ACC112 (cell line): ENCODE results near the gene EFNA2.

Experiments used
- H2AFZ ChIP-seq: fragments of 200-600 bp; sonication (generic); one replicate; pipeline ENCODE4 v1.6.0; 2017; ENCODE audit warnings: antibody characterized with exemption, low read length; ENCODE audit not compliant: unreplicated experiment
- H3K27ac ChIP-seq: fragments of 200-600 bp; sonication (generic); 2 replicates; pipeline ENCODE4 v1.5.1; 2014; ENCODE audit warnings: low read depth, mild to moderate bottlenecking, antibody characterized with exemption, low read length, moderate library complexity
- H3K27me3 ChIP-seq: fragments of 200-600 bp; sonication (generic); 2 replicates; pipeline ENCODE4 v1.6.1; 2014; ENCODE audit warnings: mild to moderate bottlenecking, antibody characterized with exemption, low read length, moderate library complexity, mixed read lengths; ENCODE audit not compliant: insufficient read depth
- H3K36me3 ChIP-seq: fragments of 200-600 bp; sonication (generic); 2 replicates; pipeline ENCODE4 v1.6.1; 2016; ENCODE audit warnings: mild to moderate bottlenecking, antibody characterized with exemption, low read length, moderate library complexity, mixed read lengths; ENCODE audit not compliant: insufficient read depth
- H3K4me1 ChIP-seq: fragments of 200-600 bp; sonication (generic); one replicate; pipeline ENCODE4 v1.6.1; 2016; ENCODE audit warnings: low read length, mixed read lengths; ENCODE audit not compliant: insufficient read depth, unreplicated experiment, control insufficient read depth
- H3K4me3 ChIP-seq: fragments of 200-600 bp; sonication (generic); 2 replicates; pipeline ENCODE4 v1.5.1; 2014; ENCODE audit warnings: mild to moderate bottlenecking, low read depth, low read length
- H3K79me2 ChIP-seq: fragments of 200-600 bp; sonication (generic); one replicate; pipeline ENCODE4 v1.6.0; 2016; ENCODE audit warnings: low read length; ENCODE audit not compliant: control insufficient read depth, unreplicated experiment, insufficient read depth

EFNA2 gene

DNA sequence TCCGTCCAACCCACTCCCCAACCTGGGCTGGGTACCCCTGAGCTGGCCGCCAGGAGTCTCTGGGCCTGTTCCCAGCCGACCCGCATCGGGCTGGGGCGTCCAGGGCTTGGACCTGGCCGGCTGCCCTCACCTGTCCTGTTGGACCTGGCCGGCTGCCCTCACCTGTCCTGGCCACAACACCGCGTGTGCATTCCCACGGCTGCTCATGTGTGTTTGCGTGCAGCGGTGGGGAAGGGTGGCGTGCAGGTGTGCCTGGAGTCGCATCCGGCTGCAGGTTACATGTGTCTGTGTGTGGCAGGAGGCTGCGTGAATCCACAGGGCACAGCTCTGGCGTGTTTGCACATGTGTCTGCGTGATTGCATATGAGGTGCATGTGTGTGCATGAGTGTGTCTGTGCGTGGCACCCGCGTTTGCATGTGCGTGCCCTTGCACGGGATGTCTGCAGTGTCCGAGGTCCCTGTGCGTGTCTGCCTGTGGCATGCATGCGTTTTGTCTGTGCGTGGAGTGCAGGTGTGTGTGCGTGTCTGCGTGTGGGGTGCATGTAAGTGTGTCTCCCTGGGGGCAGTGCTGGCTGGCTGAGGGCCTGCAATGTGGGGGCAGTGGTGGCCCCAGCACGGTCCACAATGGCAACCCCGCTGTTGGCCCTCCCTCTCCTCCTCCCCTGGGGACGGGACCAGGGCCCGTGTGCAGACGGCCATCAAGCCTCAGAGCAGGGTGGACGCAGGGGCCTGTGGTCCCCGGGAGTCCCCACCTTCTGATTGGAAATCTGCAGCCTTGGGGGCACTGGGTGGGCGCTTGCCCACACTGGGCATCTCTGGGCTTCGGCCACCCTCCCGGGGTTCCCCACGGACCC lies 3.4 kb downstream of the EFNA2 start:
- no peak overlapping the region for H3K27ac ChIP-seq
- H3K79me2 ChIP-seq = no peaks in the 10 kb centered on the region
- H3K36me3 ChIP-seq = no peaks in the 10 kb centered on the region
- H3K27me3 ChIP-seq = peaks cover 35% of the 10 kb centered on the region
- no peak overlapping the region for H3K4me3 ChIP-seq
- no peaks in the 10 kb centered on the region for H3K4me1 ChIP-seq
- no peak overlapping the region for H2AFZ ChIP-seq

DNA sequence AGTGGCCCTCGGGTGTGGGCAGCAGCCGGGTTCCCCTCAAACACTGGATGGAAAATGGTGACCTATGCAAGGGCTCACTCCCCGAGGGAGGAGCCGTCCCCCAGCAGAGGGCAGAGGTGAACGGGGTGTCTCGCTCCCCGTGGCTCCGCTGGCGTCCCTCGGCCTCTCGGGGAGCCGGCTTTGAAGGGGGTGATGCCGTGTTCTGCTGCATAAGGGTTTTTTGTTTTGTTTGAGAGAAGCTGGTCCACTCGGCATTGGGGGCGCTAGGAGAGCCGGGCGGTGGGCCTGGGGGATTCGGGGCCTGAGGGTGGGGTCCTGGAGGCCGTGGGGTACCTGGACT lies 4.0 kb downstream of the EFNA2 start:
- Histone ChIP-seq H2AFZ (no peak overlapping the region), H3K4me3 (no peak overlapping the region), H3K27ac (no peak overlapping the region), H3K36me3 (no peaks in the 10 kb centered on the region), H3K27me3 (peaks cover 29% of the 10 kb centered on the region), H3K79me2 (no peaks in the 10 kb centered on the region), H3K4me1 (no peaks in the 10 kb centered on the region)

DNA sequence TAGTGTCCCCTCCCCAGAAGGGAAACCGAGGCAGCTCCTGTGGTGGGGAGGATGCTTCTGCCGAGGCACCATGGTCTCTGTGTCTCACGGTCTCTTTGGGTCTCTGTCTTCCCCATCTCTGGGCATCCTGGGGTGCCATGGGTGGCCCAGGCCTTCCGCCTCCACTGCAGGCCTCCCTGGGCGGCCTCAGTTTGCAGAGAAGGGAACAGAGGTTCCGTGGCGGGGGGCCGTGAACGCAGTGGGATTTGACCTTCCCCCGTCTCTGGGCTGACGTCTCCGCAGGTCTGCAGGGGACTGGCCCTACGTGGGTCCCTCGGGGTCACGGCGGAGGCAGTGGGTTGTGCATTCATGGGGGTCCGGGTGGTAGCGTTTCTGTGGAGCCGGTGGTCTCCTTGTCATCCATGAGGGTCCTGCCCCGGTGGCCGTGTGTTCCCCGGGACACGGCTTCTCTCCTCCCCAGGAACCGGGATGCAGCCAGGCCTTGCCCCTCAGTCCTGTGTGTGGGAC lies 4.6 kb downstream of the EFNA2 start:
- Histone ChIP-seq H3K27ac (no peak overlapping the region), H3K36me3 (no peaks in the 10 kb centered on the region), H3K4me1 (no peaks in the 10 kb centered on the region), H3K79me2 (no peaks in the 10 kb centered on the region), H2AFZ (no peak overlapping the region), H3K4me3 (no peak overlapping the region), H3K27me3 (peaks cover 24% of the 10 kb centered on the region)

DNA sequence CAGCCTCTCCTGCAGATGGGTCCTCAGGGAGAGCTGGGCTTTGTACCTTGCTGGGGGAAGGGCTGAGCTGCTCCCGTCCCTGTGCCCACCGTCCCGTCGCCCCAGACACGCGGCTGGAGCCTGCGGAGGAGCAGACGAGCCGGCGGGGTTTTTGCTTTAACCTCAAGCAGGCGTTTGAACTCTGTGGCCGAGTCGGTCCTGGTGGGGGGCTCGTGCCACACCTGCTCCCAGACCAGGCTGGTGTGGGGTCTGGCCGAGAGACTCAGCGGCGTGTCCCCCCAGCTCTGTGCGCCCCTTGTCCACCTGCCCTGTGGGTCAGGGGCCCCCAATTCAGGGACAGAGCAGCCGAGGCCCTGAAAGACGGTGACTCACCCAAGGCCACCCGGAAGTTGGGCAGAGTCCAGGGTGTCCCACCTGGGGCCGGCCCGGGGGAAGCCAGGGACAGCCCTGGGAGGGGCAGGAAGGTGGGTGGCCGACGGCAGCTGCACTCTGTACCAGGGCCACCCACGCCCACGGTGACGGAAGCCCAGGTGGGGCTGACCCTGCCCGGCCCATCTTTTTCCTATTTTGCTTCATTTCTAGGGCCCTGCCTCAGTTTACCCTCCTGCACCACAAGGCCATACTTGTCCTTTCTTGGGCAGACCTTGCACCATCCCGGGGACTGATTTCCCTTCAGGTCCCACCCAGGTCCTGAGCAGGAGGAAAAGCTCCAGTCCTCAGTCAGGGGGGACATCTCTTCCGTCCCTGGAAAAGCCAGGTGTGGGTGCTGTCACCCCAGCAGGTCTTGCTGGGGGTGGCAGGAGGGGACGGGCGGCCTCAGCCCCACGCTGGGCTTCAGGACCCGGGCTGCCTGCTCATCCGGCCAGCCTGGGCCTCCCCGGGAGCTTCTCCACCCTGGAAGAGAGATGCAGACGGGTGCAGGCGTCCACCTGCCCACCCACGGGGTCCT lies 5.3 kb downstream of the EFNA2 start:
- Histone ChIP-seq H2AFZ (no peak overlapping the region), H3K27ac (no peak overlapping the region), H3K4me3 (no peak overlapping the region), H3K79me2 (no peaks in the 10 kb centered on the region), H3K4me1 (no peaks in the 10 kb centered on the region), H3K36me3 (no peaks in the 10 kb centered on the region), H3K27me3 (peaks cover 23% of the 10 kb centered on the region)

DNA sequence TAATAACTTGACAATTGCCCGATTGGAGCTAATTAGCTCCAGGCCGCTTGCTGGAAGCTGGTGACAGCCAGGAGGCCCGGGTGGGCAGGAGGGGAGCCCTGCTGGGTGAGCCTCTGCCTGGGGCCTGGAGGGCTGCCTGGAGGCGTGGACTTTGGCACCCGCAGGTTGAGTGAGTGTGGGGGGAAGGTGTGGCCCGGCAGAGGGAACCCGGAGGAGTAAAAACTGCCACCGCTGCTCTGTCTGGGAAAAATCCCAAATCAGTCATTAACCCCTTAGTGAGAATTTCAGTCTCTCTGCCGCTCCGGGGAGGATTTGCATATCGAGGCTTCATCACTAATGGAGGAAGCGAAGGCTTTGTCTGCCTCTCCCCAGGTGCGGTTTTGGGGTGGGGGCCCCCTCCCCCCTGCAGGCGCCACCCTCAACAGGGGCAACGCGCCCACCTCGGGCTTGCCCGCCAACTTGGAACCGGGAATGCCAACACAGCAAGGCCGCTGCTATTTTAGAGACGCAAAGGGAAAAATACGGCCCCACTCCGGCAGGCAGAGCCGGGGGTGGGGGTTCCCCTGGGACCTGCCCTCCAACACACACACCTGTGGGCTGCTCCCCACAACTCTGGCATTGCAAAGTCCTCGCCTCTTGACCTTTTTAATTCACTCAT lies 6.2 kb downstream of the EFNA2 start:
- H3K27ac ChIP-seq = no peak overlapping the region
- no peak overlapping the region for H3K4me3 ChIP-seq
- no peaks in the 10 kb centered on the region for H3K4me1 ChIP-seq
- peaks cover 17% of the 10 kb centered on the region for H3K27me3 ChIP-seq
- H2AFZ ChIP-seq = no peak overlapping the region
- no peaks in the 10 kb centered on the region for H3K79me2 ChIP-seq
- no peaks in the 10 kb centered on the region for H3K36me3 ChIP-seq

DNA sequence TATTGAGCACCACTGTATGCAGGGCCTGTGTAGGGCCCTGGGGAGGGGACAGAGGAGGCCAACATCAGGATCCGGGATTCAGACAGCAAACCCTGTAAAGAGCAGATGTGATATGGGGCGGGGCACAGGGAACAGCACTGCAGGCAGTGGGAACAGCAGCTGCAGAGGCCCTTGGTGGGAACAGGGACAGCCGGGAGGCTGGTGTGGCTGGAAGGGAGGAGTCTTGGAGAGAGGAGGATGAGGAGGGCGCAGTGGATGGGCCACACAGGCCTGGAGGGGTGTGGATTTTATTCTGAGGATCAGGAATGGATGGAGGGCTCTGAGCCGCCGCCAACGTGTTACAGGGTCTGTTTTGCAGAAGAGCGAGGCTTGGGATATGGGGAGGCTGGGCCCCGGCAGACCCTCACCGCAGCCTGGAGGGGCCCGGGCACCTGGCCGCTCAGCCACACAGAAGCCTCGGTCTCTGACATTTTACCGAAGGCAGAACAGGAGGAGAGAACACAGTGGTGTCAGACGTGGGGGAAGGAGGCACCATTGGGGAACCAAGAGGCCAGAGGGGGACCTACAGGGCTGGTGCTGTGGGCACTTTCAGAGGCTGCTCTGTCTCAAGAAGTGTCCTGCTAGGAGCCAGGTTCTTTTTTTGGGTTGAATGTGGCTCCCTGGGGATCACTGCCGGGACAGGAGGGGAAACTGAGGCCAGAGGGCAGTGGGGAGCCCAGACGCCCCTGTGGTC lies 6.9 kb downstream of the EFNA2 start:
- no peak overlapping the region for H3K4me3 ChIP-seq
- H3K36me3 ChIP-seq = no peaks in the 10 kb centered on the region
- H2AFZ ChIP-seq = no peak overlapping the region
- no peak overlapping the region for H3K27ac ChIP-seq
- H3K27me3 ChIP-seq = peaks cover 10% of the 10 kb centered on the region; the same call in 1 of the 2 replicates
- no peaks in the 10 kb centered on the region for H3K79me2 ChIP-seq
- H3K4me1 ChIP-seq = no peaks in the 10 kb centered on the region

DNA sequence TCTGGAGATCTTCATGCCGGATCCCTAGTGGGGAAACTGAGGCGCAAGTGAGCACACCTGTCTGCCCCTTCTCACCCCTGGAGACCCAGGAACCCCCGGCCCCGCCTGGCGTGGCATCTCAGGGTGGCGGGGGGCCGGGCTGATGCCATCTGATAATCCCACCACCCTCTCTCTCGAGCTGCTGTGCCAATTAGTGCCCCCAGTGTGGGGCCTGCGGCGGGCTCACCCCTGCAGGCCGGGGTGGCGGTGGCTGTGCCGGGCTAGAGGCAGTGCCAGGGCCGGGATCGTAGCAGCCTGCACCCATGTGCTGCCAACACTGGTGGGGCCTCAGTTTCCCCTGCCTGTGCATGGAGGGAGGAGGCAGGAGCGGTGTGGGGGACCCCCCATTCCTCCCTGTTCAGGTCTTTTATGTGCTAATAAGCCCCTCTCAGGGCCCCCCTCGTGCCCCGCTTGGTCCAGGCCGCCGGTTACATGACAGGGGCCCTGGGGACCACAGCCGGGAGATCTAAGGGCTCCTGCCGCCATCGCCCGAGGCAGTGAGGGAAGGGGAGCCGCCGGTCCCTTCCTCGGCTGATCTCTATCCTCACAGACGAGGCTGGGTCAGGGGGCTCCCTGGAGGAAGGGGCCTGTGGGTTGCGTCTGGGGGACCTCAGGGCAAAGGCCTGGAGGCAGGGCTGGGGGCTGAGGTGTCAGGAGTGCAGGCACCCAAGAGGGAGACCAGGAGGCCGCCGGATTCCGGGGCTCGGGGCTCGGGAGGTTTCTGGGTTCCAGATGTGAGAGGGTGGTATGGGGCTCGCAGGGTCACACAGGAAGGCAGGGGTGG lies 8.3 kb downstream of the EFNA2 start:
- no peak overlapping the region for H3K4me3 ChIP-seq
- no peaks in the 10 kb centered on the region for H3K4me1 ChIP-seq
- H3K27ac ChIP-seq = no peak overlapping the region
- H3K36me3 ChIP-seq = no peaks in the 10 kb centered on the region
- H3K27me3 ChIP-seq = peaks cover 3% of the 10 kb centered on the region; the same call in 1 of the 2 replicates
- H3K79me2 ChIP-seq = no peaks in the 10 kb centered on the region
- no peak overlapping the region for H2AFZ ChIP-seq

DNA sequence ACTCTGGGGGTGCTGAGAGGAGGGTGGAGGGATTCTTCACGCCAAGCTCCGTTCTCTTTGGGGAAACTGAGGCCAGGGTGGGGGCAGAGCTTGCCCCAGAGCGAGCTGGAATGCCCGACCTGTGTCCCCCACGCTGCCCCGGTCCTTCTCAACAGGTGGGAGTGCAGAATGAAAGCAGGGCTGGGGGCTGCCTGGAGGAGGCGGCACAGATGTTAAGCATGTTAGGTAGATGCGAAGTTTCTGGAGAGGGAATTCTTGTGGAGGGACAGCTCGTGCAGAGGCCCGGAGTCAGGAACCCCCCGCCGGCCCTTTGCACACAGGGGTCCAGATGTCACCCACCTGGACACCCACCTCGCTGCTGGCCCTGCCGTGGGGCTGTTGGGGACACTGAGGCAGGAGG lies 9.0 kb downstream of the EFNA2 start:
- Histone ChIP-seq H3K79me2 (no peaks in the 10 kb centered on the region), H3K4me1 (no peaks in the 10 kb centered on the region), H3K36me3 (no peaks in the 10 kb centered on the region), H3K4me3 (no peak overlapping the region), H3K27me3 (peaks cover 3% of the 10 kb centered on the region; the same call in 1 of the 2 replicates), H2AFZ (no peak overlapping the region), H3K27ac (no peak overlapping the region)

DNA sequence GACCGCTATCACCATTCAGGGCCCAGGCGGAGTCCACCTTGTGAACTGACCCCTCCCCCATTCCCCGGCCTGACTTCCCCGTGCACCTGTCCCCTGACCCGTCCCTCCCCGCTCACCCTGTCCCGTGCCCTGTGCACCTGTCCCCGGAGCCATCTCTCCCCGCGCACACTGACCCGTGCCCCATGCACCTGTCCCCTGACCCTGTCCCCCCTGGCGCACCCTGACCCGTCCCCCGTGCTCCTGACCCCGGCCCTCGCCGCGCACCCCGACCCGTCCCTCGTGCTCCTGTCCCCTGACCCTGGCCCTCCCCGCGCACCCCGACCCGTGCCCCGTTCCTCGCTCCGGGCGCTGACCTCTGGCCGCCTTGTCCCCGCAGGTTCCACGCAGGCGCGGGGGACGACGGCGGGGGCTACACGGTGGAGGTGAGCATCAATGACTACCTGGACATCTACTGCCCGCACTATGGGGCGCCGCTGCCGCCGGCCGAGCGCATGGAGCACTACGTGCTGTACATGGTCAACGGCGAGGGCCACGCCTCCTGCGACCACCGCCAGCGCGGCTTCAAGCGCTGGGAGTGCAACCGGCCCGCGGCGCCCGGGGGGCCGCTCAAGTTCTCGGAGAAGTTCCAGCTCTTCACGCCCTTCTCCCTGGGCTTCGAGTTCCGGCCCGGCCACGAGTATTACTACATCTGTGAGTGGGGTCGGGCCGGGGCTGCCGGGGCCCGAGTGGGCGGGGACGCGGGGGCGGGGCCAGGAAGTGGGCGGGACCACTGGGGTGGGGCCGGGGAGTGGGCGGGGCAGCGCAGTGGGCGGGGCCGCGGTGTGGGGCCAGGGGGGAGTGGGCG lies 9.7 kb downstream of the EFNA2 start:
- no peak overlapping the region for H3K4me3 ChIP-seq
- peaks cover 3% of the 10 kb centered on the region; the same call in 1 of the 2 replicates for H3K27me3 ChIP-seq

More for the DNA sequence above, 9.7 kb downstream of the EFNA2 start:
- H3K36me3 ChIP-seq = no peaks in the 10 kb centered on the region
- H3K79me2 ChIP-seq = no peaks in the 10 kb centered on the region
- H3K27ac ChIP-seq = no peak overlapping the region
- no peaks in the 10 kb centered on the region for H3K4me1 ChIP-seq
- H2AFZ ChIP-seq = no peak overlapping the region
